HG03521 (cell line): ENCODE results near the gene TMEM266.

ENCODE experiments used
- ATAC-seq: cut with Tn5 transposase; IDR thresholded peaks from one replicate; pipeline ENCODE4 v1.9.1; 2021; ENCODE audit warnings: mild to moderate bottlenecking, moderate library complexity; ENCODE audit not compliant: unreplicated experiment

TMEM266 gene

GRCh38 chr15:76199106-76200082, 139.6 kb downstream of the TMEM266 start:
- ATAC-seq, result no peak

DNA sequence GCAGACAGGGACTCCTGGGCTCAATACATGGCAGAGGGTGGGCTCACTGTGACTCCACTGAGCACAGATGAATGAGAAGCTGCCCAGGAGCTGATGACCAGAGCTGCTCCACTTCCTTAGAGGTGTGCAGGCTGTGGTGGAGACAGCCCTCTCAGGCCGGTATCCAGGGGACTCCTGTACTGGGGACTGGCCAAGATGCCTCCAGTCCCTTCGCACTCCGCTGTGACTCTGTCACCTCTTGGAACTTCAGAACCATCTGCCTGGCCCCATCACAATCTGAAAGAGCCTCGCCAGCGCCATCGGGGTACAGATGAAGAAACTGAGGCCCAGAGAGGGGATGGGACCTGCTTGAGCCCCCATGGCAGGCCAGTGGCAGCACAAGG, 140.3 kb downstream of the TMEM266 start:
- ATAC-seq, result no peak

DNA sequence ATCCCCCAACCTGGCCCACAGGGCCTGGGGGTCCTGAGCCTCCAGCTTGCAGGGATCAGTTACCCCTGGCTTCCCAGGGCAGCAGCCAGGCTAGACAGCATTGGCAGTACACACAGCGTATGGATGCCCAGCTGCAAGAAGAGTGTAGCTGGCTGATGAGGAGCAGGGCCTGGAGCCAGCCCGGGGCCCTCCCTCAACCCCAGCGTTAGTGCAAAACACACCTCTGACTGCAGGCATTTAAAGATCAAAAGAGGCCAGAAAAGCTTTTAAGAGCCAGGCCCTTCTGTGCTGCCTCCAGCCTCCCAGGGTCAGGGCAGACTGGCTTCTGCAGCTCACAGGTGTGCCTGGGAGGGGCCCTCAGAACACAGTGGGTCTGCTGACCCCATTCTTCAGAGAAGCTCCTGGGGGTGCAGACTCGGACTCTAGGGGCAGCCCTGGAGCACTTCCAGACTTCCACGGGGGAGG, 140.9 kb downstream of the TMEM266 start:
- no peak for ATAC-seq

DNA sequence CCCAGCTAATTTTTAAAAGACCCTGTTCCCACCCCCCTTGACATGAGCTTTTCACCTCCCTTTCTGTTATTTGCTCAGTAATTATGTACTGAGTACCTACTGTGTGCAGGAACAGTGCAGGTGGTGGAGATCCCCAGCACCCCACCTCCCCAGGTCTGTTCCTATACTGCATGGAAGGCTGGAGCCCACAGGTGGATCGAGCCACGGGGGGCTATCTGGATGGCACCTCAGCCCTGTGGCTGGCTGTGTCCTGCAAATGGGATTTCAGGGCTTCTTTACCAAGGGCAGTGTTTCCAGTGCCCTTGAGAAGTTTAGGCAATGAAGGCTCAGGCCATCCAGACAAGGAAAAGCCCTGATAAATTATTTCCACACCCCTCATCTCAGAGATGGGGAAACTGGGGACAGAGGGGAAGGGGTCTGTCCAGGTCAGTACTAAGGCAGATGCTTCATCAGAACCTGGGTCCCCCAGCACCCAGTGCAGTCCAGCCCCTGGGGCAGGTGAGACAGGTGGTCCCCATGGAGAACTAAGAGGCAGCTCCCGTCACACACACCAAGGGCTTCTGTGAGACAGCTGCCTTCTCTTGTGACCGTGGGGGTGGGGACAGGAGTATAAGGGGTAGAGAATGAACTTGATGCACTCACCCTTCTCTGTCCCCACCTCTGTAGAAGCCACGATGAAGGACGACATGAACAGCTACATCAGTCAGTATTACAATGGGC, 141.9 kb downstream of the TMEM266 start:
- no peak for ATAC-seq

- ATAC-seq, result no peak
Observed at GRCh38 chr15:76203346-76204108, 143.7 kb downstream of the TMEM266 start.

- no peak for ATAC-seq
Observed at GRCh38 chr15:76204109-76204845, 144.5 kb downstream of the TMEM266 start.

- ATAC-seq, result no peak
Observed at GRCh38 chr15:76204916-76205460, 145.2 kb downstream of the TMEM266 start.

DNA sequence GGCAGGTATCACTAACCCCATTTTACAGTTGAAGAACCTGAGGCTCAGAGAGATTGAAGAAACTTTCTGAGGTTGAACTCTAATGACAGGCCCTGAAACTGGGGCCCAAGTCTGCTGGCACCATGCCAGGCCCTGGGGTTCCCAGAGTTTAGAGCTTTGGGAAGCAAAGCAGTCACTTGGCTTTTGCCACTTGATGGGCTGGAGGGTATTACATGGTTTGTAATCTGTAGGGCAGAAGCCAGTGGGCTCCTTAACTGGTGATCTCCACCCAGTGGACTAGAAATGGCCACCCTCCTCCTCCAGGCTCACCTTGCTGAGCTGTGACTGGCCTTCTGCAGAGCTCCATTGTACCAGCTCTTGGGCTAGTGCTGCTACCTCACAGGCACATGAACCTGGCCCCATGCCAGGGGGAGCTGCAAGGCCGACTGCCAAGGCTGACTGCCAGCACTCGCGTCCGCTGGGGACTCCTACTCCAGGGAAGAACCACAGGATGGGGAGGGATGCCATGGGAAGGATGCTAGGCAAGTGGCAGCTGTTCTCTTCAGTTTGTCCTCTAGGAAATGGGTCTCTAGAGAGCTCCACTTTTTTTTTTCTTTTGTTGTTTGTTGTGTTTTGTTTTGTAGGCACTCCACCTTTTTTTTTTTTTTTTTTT, 146.7 kb downstream of the TMEM266 start:
- ATAC-seq, result no peak

DNA sequence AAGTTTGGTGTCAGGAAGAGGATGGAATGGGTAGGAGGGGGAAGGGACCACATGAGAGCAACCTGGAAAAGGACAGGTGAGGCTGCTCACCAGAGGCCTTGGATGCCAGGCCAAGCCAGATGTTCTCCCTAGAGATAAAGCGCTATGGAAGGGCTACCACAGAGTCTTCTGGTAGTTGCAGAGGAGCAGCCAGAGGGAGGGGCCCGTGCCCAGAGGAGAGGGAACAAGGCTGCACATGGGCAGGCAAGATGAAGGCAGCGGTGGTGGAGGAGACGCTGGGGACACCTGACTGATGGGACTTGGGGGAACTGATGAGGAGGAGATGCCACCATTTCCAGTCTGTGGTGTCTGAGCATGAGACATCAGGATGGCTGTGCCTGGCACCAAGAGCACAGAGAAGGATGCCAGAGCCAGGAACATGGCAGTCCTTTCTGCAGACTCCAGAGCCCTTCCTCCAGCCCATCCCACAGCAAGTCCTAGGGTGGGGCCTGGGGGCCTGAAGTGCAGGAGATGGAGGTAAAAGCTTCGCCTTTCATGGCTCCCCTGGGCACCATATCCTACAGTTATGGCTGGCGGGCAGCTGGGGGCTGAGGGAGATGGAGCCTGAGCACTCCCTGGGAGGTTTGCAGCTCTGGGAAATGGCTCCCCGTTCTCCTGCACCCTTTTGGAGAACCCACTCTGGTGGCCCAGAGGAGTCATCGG, 148.4 kb downstream of the TMEM266 start:
- ATAC-seq, result no peak

- ATAC-seq, result no peak
Observed at GRCh38 chr15:76208786-76209424, 149.1 kb downstream of the TMEM266 start.

- no peak for ATAC-seq
Observed at GRCh38 chr15:76209523-76209922, 149.7 kb downstream of the TMEM266 start.

DNA sequence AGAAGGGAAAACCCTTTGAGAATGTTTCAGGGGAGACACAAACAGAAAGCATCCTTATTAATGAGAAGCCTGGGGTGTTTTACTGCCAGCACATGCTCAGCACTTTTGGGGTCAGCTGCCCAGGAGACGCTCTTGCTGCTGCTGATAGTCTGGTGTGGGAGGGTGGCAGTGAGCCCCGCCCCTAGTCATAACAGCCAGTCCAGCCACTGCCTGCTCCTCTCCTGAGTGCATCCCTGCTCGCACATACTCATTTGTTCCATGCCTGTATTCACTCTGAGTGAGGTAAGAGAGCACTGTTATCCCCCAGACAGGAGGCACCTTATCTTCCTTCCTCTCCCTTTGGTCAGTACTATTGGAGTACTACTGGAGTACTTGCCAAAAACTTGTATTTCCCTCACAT, 150.2 kb downstream of the TMEM266 start:
- ATAC-seq, result no peak

DNA sequence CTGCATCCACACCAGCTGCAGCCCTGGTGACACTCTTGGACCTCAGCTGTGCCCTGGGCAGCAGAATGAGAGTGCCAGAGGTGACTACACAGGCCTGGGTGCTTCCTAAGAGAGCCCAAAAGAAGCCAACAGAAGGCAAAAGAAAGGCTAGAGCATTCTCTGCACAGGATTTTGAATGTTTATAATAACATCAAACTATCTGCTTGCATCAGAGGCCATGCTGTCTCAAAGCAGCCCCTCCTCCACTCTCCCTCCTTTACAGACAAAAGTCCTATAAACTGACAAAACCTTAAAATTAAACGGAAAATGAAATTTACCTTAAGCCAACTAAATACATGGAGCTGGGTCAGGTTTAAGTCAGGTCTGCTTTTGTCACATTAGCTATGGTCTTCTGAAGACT, 155.8 kb downstream of the TMEM266 start:
- no peak for ATAC-seq

DNA sequence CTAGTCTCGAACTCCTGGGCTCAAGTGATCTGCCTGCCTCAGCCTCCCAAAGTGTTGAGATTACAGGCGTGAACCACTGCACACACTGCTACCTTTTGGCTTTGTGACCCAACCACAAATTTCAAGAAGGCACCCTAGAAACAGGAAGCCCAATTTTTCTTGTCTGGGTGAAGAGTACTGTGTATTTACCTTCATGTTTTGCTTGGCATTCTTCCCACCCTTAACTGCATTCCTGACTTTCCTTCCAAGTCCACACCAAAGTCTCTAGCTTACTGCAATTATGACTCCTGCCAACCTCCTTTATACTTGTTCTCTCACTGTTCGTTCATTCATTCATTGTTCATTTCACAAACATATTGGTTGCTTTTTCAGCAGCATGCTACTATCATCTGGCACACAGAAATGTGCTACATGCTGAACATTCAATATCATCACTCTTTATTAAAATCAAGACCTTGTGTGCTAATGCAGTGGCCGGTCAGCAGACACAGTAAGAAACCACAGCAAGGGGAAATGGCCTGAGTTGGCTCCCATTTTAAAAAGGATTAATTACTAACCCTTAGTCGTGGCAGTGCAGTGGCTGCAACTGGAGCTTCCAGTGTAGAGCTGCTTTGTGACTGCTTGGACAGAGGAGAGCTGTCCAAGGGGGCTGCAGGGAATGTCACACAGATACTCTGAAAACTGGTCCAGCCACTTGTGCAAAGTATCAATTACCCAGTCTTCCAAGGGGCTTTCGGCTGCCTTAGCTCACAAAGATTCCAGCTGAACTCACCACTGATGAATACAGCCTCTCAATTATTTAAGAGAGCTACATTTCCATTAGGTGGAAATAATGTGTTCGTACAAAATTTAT, 157.5 kb downstream of the TMEM266 start:
- no peak for ATAC-seq

DNA sequence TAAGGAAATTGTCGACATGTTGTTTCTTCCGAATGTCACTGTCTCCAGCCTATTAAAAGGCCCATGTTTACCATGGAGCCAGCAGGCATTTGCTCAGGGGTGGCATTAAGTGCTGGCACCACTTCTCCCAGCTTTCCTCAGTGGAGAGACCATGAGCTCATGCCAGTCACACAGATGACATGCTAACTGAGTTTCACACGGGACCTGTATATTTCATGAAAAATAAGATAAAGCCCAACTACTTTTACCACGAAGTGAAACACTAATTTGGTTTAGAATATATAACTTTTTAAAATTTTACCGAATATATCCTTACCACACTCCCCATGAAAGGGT, 158.1 kb downstream of the TMEM266 start:
- ATAC-seq, result no peak

DNA sequence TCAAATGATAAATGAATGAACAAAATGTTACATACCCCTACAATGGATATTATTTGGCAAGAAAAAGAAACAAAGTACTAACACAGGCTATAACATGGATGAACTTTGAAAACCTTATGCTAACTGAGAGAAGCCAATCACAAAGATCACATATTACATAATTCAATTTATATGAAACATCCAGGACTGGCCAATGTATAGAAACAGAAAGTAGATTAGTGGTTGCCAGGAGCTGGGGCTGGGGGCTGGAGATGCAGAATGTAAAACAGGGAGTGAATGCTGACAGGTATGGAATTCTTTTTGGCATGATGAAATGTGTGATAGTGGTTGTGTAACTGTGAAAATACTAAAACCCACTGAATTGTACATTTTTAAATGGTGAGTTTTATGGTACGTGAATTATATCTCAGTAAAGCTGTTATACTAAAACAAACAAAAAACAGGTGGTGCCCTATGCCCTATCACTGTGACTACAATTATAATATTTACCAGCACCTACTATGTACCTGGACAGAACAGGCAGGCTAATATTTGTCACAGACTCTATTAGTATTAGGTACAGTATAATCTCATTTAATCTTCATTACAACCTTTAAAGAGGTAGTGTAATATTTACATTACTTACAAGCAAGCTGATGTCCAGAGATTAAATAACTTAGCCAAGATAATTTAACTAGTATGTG, 161.4 kb downstream of the TMEM266 start:
- ATAC-seq, result no peak

GRCh38 chr15:76222159-76222558, 162.4 kb downstream of the TMEM266 start:
- no peak for ATAC-seq
